Kidney epithelial cell (primary cell): ENCODE data around the gene RUNX3. TPM values are rescaled to one million over a fixed set of nuclear protein-coding genes. Genes with fewer than 3 reads are reported as not detected.

Experiments
- DNase-seq: peaks from one replicate; pipeline ENCODE4 v3.0.0-alpha.2; 2010; ENCODE audit warnings: low read depth
- H3K27me3 ChIP-seq: 2 replicates; pipeline ENCODE4 v1.6.0; 2011; ENCODE audit warnings: low read length; ENCODE audit not compliant: control insufficient read depth, insufficient read depth
- H3K36me3 ChIP-seq: 2 replicates; pipeline ENCODE4 v1.5.1; 2011; ENCODE audit warnings: low read length; ENCODE audit not compliant: control insufficient read depth, insufficient read depth
- H3K4me3 ChIP-seq: 2 replicates; pipeline ENCODE4 v1.5.1; 2011; ENCODE audit warnings: low read depth, mild to moderate bottlenecking, control low read depth, low read length
- total RNA-seq: library from RNA; depleted of rRNA; stranded (reverse); fragments of >200 nt; gene quantifications from 2 replicates; pipeline ENCODE4 v1.2.3, GENCODE V29; 2015
- TF ChIP-seq, protein P1 (sequence below): IDR thresholded peaks from 2 replicates; pipeline ENCODE4 v1.5.1; 2011; ENCODE audit warnings: mild to moderate bottlenecking, moderate library complexity, low read length, control low read depth, inconsistent platforms; ENCODE audit not compliant: insufficient read depth, poor library complexity, severe bottlenecking

Gene RUNX3
- total RNA-seq, 1 donor from 2014 or later, result 0.38 TPM

DNA sequence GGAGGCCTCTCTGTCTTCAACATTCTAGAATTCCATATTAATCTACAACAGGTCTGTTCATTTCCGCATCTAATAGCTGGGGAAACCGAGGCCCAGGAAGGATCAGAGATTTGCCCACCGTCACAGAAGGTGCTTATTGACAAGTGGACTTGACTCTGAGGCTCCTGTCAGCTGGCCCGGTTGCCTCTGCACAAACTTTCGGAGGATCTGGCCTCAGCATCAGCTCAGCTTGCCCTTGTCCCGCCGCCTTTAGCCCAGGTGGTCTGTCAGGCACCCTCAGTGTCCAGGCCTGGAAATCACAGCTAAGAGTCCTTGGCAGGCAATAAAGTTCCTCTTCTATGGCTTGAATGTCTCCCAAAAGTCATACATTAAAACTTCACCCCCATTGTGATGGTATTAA, 8.2 kb upstream of the RUNX3 start:
- Histone ChIP-seq H3K36me3 (no peaks in the 10 kb centered on the region), H3K4me3 (no peak overlapping the region), H3K27me3 (peaks cover 45% of the 10 kb centered on the region)
- DNase-seq, result no peak
- TF ChIP-seq, protein P1, sequence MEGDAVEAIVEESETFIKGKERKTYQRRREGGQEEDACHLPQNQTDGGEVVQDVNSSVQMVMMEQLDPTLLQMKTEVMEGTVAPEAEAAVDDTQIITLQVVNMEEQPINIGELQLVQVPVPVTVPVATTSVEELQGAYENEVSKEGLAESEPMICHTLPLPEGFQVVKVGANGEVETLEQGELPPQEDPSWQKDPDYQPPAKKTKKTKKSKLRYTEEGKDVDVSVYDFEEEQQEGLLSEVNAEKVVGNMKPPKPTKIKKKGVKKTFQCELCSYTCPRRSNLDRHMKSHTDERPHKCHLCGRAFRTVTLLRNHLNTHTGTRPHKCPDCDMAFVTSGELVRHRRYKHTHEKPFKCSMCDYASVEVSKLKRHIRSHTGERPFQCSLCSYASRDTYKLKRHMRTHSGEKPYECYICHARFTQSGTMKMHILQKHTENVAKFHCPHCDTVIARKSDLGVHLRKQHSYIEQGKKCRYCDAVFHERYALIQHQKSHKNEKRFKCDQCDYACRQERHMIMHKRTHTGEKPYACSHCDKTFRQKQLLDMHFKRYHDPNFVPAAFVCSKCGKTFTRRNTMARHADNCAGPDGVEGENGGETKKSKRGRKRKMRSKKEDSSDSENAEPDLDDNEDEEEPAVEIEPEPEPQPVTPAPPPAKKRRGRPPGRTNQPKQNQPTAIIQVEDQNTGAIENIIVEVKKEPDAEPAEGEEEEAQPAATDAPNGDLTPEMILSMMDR, result no peak

DNA sequence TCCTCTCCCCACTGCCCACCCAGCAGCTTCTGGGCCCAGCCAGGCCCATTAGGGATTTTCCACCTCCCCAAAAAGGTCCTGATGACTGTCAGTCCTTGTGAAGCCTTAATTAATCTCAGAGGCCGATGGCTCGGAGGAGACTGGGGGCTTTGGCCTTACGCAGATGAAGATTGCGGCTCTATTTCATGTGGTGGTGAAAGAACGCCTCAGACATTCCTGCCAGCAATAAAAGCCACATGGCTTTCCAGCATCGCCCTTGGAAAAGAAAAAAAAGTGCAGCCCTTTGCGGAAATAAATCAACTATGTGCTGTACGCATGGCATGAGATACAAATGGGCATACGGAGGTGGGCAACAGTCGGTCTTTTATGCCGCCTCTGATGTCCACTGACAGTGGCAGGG, 6.6 kb upstream of the RUNX3 start:
- no peak for DNase-seq
- Histone ChIP-seq H3K27me3 (peaks cover 47% of the 10 kb centered on the region), H3K36me3 (no peaks in the 10 kb centered on the region), H3K4me3 (no peak overlapping the region)
- TF ChIP-seq, protein P1, result no peak

DNA sequence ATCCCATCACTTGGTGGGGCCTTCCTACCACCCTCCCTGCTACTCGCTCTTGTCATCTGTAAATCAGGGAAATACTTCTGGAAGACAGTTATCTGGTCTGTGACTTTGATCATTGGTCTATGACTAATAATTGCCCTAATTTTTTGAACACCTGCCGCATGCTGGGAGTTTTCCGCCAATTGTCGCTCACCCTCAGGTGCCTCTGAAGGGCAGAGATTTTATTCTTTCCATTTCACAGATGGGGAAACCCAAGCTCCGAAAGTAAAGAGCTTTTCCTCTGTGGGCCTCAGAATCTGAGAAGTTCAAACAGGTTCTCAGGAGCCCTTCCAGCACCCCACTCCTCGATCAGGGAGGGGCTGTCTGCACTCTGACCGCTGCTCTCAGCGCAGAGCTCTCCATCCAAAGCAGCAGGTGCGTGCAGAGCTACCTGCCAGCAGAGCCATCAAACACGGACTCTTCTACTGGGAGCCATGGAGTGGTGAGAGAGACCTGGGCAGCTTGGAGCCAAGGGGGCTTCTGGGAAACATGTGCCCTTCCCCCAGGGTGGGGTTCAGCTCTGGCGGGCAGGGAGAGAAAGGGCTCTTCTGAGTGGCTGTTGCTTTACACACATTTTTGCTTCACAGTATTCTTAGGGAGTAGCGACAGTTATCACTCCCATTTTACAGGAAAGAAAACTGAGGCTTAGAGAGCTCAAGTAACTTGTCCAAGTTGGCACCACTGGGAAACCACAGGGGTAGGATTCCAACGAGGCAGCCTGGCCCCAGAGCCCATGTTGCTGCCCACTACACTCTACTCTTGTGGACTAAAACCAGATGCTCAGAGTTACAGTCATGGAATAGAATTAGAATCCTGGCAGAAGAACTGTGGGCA, 5.8 kb upstream of the RUNX3 start:
- DNase-seq, result no peak
- no peaks in the 10 kb centered on the region for H3K36me3 ChIP-seq
- peaks cover 53% of the 10 kb centered on the region for H3K27me3 ChIP-seq
- TF ChIP-seq, protein P1, result no peak
- no peak overlapping the region for H3K4me3 ChIP-seq

DNA sequence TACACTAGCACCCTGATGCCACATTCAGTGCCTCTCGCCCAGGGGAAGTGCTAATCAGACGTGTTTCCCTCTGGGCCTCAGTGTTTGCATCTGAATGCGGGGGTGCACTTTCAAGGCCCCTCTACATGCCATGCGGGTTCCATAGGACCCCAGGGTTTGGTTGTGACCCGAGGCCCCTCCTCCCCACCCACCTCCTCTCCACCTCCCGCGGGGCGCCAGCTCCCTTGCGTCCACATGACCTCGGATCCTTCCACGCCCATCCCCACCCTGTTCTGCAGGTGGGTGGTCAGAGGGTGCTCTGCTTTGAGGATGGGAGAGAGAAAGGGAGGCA, 5.1 kb upstream of the RUNX3 start:
- DNase-seq, result no peak
- peaks cover 60% of the 10 kb centered on the region for H3K27me3 ChIP-seq
- no peaks in the 10 kb centered on the region for H3K36me3 ChIP-seq
- TF ChIP-seq, protein P1, result no peak
- H3K4me3 ChIP-seq, result no peak overlapping the region

DNA sequence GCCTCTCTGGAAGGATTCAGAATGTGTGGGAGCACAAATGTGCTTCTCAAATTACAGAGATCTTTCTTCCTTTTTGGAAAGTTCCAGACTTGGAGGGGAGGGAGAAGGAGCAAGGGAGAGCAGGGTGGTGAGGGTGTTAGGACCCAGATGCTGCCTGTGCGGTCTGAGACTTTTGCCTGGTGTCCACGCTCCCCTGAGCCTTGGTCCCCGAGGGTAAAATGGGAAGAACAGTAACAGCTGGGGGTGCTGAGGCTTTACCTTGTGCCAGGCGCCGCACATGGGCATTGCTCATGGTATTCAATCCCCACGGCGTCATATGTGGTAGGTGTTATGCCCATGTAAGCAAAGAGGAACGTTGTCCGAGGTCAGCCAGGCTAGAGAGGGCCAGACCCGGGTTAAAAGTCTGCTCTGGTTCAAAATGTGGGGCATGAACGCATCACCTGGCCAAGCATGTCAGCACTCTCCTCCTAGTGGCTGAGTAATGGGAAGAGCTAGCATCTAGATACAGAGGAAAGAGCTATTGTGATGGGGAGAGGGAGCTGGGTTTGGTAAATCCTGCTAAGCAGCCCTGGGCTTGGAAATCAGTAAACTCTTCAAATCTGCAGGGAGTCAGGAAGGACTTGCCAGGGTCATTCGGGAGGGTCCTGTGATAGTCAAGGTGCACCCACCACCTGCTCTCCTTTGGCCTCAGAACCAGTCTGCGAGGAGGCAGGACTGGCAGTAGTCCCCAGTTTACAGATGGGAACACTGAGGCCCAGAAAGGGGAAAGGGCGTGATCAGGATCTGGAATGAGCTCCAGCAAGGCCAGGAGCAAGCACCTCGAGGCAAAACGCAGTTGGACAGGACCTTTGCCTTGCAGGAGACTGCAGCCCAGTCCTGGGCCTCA, 4.5 kb upstream of the RUNX3 start:
- TF ChIP-seq, protein P1, result peak; percentile 18
- H3K27me3 ChIP-seq, result peaks cover 62% of the 10 kb centered on the region
- DNase-seq, result no peak

More for the DNA sequence above, 4.5 kb upstream of the RUNX3 start:
- Histone ChIP-seq H3K36me3 (no peaks in the 10 kb centered on the region), H3K4me3 (no peak overlapping the region)
